Femur (tissue), 1 donor: ENCODE measurements around the gene OR2A14.
"Not testable (repeated sequence)": the region's sequence is repeated elsewhere in the genome, so short reads cannot be mapped to it uniquely, and the experiment has no call there.

Experiments
- DNase-seq: peaks from one replicate; pipeline ENCODE4 v3.0.0-alpha.2; 2017

Gene OR2A14

DNA sequence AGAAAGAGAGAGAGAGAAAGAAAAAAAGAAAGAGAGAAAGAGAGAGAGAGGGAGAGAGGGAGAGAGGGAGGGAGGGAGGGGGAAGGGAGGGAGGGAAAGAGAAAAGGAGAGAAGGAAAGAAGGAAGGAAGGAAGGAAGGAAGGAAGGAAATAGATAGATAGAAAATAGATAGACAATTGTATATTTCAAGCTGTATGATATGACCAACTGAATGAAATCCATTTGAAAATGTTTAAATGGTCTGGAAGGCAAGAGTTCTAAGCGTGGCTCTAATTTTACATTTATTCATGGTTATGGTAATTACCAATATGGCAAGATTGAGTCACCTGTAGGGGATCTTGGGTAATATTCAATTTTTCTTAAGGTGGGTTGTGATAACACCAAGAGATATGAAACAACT is 35.9 kb downstream of the OR2A14 start:
- no peak for DNase-seq

DNA sequence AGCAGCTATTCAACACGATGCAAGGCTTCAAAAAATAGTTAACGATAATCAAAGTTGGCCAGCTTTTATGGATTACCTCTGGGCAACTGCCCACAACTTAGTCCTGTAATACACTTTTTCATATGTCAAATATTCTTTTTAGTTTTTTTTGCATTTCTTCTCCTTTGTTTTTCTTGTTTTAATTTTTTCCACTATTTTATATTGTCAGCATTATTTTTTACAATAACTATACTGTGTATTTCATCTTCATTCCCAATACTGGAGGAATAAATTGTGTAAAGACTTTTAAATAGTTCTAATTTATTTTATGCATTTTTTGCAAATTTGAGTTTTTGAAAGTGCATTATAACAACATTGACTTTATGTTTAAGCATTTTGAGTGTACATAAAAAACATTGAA is 41.8 kb downstream of the OR2A14 start:
- DNase-seq = no peak

GRCh38 chr7:144171594-144172350 is 48.8 kb downstream of the OR2A14 start:
- not testable (repeated sequence) for DNase-seq

GRCh38 chr7:144174613-144175012 is 51.6 kb downstream of the OR2A14 start:
- DNase-seq = no peak

DNA sequence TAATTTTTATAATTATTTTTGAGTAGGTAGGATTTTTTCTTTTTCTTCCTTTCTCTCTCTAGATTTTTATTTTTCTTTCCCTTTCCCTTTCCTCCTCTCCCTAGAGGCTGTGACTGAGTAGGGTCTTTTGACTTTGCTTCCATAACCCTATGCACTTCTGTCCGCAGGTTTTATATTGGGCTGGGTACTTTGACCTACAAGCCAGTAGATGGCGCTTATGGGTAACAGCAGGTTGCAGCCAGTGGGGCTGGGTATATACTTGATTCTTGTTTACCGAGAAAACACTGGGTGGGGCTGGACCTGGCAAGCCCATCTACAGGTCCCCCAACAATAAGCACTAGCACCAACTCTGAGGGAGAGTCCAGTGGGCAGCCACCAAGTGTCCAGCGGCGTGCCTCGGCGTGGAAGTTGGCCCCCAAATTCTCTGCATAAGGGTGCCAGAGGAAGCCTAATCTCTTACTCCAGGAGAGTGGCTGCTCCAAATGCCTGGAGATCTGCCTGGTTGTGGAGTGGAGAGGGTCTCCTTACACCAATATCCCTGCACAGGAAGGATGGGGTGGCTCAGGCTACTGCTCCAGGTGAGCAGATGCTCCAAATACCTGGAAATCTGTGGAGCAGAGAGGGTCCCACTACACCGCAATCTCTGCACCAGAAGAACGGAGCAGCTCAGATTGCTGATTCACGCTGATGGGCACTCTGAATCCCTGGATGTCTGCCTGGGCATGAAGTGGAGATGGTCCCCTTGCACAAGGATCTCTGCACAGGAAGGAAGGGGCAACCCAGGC is 55.6 kb downstream of the OR2A14 start:
- DNase-seq = not testable (repeated sequence)

DNA sequence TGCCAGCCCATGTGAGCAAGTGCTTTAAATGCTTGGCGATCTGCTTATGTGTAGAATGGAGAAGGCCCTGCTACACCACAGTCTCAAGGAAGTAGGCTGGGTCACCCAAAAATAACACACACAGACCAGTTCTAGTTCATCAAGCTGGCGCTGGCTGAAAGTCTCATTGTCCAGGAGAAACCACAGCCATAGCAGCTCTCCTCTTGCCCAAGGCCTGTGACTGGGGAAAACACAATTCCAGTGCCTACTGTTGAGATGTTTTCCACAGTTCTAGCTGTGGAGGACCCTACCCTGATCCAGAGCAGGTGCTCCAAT is 56.1 kb downstream of the OR2A14 start:
- DNase-seq = not testable (repeated sequence)
